DMS153 treated with DMSO at 0.1 percent for 48 hours (cell line): Measurements from ENCODE around the gene CTNNBL1.
"Not testable (repeated sequence)": the region's sequence is repeated elsewhere in the genome, so short reads cannot be mapped to it uniquely, and the experiment has no call there.

Experiments used
- DNase-seq: peaks from one replicate; lab custom pipeline; 2025; ENCODE audit not compliant: unreplicated experiment; lab: John Stamatoyannopoulos, UW

CTNNBL1 gene

DNA sequence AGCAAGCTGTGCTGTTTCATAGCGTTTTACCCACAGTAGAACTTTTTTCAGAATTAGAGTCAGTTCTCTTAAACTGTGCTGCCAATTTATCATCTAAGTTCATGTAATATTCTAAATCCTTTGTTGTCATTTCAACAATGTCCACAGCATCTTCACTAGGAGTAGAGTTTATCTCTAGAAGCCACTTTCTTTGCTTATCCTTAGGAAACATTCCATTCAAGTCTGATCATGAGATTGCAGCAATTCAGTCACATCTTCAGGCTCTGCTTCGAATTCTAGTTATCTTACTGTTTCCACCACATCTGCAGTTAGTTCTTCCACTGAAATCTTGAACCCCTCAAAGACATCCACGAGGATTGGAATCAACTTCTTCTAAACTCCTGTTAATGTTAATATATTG is 12.5 kb downstream of the CTNNBL1 start:
- DNase-seq, result no peak

DNA sequence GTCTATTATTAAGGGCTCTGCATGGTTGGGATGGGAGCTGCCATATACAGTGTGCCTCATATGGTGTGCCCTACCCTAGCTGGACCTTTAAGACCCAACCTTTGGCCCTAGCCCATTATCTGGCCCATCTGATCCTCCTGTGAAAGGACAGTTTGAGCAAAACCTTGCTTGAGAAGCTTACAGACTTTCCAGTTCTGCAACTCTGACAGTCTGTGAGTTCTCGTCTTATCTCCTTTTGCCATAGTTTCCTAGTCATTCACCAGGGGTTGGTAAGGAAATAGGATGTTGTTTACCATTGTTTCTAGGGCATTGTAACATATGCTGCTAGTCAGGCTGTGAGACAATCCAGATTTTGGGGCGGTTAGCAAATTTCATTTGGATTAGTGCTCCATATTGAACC is 17.2 kb downstream of the CTNNBL1 start:
- no peak for DNase-seq

DNA sequence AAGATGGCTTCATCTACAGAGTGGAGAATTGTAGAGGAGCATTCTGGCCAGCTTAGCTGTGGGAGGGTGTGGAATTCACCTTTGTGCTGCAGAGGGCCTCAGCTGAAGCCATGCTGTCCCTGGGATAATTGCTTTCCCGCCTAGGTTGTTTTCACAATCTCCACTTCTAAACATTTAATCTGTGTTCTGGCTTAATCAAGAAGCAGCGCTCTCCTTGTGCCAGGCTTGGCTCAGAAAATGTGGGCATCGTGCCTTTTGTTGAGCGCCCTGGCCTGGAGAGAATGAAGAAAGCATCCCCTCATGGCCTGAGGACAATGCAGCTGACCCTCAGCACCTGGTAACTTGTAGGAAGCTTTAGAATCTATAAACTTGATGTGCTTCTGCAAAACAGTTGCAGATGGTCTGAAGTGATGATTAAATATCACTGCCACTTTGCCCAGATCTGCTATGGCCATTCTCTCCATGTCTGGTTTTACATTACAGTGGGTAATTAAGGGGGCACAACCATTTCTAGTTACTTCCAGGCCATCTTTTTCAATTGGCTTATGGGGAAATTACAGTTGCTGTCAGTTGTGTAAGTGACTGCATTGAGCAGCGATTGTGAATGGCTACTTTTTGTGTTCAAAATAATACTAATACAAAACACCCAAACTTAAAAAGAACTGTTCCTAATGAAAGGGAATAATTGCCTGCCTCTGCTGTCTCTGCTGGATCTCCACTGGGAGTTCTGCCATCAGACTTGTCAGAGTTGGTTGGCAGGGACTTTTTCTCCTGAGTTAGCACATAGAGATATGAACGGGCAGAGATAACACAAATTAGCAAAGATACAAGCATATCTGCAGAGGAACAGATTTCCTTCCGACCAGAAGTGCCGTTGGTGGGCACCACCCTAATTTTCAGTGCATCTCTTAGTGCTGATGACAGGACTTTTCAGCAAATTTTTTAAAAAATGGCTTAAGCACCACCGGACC is 18.4 kb downstream of the CTNNBL1 start:
- no peak for DNase-seq

DNA sequence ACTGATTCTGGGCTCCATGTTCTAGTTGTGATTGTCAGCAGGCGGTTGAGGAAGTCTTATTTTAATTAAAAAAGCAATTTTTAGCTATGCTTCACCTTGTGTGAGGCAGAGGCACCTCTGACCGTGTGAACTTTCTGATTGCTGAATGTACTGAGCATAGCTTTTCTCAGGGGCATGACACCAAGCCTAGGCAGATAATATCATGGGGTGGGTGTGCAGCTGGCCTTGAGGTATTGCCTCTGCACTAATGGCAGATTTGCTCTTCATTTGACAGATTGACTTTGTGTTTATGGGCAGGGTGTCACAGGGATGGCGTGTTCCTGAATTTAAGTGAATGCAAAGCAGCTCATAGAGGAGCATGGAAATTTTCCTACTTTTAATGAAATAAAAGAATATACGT is 19.6 kb downstream of the CTNNBL1 start:
- no peak for DNase-seq

DNA sequence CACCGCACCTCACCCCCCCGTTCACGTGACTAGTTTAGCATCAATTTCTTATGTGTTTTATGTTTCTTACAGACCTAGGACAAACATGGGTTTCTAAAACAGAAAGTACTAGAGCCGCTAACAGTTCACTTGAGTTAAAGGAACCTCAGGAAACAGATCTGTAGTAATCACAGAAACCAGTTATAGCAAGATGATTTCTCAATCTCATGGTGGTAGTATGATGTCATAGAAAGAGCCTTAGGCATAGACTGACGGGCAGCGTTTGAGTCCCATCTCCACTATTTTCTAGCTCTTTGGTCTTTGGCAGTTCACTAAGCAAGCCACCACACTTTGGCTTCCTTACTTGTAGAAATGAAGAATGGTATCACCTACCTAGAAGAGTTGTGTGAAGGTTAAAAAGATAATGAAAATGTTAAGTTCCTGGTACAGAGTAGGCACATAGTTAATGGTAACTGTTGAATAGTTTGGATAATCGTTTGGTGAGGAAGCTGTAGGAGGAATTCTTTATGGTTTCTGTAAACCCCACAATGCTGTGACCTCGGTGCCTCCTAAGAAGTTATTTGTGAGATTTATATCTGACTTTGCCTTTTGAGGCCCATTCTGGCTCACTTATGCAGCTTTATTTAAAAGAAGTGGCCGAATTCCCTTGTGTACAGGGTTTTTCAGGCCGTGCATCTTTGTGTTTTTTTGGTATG is 21.3 kb downstream of the CTNNBL1 start:
- no peak for DNase-seq

DNA sequence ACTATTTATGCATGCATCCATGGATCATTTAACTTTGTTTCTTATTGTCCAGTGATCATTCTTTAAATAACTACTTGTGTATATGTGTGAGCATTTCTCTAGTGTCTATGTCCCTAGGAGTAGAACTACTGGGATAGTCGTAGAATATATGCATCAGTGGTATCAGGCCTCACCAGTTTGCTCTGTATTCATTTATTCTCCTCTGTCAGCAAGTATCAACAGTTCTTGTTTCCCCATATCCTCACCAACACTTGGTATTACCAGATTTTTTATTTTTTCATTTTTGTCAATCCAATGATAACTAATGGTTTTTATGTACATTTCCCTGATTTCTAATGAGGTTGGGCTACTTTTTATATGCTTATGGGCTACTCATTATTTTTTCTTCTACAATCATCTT is 27.9 kb downstream of the CTNNBL1 start:
- no peak for DNase-seq

DNA sequence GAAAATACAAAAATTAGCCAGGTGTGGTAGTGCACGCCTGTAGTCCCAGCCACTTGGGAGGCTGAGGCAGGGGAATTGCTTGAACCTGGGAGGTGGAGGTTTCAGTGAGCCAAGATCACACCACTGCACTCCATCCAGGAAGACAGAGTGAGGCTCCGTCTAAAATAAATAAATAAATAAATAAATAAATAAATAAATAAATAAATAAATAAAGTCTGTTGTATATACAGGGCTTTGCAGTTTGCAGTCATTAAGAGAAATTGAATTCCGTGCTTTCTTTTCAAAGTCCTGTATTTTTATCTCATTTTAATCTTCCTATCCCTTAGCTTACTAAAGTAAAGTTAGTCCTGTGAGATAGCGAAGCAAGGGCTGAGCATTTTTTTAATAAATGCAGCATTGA is 28.5 kb downstream of the CTNNBL1 start:
- DNase-seq, result not testable (repeated sequence)

DNA sequence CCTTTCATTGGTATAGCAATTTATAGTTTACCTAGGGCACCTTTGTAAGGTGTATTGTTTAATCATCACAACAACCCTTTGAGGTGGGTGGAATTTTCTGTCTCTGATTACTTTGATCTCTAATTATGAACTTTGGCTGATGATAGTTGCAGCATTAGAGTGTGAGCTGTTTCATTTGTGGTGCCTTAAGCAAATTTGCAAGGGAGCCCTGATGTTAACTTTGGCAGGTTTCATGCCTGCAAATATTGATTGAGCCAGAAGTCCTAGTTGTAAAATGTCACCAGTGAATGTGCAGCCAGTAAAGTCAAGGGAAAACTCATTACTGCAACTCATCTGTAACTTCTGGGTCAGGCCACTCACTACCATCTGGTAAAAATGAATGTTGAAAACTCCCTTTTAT is 29.8 kb downstream of the CTNNBL1 start:
- DNase-seq, result no peak

DNA sequence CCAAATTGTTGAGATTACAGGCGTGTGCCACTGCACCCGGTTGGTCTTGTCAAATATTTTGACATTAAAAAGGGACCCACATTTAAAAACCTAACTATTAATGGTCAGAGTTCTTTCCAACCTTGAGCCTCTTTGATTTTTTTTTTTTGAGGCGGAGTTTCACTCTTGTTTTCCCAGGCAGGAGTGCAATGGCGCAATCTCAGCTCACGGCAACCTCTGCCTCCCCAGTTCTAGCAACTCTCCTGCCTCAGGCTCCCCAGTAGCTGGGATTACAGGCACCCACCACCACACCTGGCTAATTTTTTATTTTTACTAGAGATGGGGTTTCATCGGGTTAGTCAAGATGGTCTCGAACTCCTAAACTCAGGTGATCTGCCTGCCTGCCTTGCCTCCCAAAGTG is 31.3 kb downstream of the CTNNBL1 start:
- no peak for DNase-seq

DNA sequence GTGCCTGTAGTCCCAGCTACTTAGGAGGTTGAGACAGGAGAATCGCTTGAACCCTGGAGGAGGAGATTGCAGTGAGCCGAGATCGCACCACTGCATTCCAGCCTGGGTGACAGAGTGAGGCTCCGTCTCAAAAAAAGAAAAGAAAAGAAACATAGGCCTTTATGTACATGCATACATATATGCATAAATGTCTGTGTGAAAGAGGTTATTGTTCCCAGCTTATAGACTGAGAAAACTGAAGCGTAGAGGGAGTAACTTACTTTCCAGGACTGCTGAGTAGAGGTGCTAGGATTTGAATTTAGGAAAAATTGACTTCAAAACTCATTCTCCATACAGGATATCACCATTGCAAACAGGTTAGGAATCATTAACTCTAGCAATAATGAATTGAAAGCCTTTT is 32.0 kb downstream of the CTNNBL1 start:
- DNase-seq, result no peak

DNA sequence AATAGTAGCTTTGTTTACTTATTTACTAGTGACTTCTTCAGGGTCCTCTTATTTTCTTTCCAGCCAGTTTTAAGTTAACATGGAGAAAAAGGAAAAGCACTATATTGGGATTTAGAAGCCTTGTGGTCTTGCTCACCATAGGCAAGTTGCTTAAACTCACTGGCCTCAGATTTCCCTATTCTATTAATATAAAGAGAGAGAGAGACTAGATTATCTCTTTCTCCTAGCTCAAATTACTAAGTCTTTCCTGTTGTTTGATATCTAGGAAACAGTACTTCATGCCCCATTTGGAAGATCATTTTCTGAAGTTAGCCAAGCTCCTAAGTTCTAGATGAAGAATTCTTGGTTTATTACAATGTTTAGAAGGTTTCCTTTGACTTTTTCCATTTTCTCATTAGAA is 32.5 kb downstream of the CTNNBL1 start:
- no peak for DNase-seq

DNA sequence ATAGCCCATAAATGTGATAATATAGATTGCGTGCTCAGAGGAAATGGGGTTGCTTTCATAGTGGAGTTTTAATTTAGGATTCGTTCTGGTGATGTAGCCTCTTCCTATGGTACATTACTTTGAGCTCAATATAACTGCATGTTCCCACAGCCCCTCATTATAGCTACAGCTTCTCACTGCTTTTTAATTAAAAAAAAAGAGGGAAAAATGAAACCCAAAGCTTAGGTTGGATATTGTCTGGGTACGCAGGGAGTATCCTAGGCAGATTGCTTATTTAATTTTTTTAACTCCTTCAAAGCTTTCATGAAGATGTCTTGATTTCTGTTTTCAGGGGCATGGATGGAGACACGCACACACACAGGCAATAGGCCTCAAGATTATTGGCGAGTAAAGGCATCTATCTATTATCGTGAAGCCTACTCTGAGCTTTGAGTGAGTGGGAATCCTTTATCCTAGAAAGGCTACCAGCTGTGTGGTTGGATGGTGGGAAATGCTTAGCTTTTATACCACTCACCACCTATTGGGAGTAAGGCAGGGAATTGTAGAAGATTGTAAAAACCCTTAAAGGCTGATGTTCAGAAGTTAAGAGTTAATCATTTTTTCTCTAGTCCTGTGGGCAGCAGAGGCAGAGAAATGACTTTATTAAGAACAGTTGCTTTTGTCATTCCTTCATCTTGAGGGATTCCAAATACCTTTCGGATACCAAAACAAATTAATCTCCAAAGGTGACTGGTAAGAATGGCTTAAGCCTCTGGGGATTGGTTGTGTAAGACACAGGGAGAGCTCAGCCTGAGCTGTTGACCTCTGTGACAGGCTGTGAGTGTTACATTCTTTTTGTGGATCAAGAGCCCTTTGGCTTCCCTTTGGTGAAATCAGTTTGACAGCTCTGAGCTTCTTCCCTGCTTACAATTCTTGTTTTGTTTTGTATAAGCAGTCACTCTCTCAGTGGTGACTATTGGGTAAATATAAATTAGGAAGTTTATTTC is 33.4 kb downstream of the CTNNBL1 start:
- DNase-seq, result no peak

DNA sequence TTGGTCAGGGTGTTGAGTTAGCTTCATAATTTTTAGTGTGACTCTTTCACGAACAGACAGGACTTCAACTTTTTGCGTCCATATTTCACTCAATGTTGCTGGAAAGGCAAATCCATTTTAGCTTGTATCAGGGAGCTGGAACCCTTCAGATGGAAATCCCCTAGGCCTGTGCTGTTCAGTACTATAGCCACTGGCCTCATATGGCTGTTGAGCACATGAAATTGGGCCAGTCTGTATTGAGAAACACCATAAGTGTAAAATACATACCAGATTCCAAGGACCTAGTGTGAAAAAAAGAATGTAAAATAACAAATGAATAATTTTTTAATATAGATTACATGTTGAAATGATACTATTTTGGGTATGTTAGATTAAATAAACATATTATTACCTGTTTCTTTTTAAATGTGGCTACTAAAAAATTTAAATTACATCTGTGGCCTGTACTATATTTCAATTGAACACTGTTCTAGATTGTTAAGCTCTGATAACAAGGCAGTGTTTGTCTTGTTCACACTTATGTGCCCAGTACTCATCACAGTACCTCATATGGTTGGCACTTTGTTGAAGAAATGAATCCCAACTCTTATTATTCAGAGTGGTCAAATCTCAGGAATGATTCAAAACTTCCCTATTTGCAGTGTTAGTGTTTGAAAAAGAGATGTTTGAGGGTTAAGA is 34.3 kb downstream of the CTNNBL1 start:
- DNase-seq, result no peak

DNA sequence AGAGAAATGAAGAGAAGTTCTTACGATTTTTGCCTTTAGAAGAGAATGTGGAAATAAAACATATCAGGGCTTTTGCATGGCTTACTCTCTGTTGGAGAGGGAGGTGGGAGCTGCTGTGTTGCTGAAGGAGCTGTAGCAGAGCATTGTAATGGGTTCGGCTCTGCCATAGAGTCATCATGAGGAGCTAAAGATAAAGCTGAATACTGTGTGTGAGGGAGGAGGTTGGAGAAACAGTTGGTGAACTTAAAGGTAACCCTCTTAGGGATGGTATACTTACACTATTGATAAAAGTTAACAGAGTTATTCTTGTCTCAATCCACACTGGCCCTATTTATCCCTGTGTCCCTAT is 34.8 kb downstream of the CTNNBL1 start:
- DNase-seq, result no peak

DNA sequence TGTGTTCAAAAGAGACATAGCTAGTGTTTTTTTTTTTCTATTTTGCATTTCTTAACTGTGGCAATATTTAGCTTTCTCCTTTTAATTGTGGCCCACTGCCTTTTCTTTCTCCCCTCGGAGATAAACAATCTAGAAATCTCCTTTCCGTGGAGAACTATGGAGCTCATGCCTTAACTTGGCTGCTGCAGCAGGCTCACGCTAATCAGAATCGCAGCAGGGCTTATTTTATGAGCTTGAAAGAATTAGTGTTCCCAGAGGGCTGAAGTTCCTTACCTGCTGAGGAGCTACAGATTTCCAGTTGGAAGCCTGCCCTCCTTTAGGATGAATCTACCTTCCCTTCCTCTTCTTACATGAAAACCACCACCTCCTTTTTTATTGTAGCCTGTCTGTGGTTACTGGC is 35.6 kb downstream of the CTNNBL1 start:
- DNase-seq, result no peak

DNA sequence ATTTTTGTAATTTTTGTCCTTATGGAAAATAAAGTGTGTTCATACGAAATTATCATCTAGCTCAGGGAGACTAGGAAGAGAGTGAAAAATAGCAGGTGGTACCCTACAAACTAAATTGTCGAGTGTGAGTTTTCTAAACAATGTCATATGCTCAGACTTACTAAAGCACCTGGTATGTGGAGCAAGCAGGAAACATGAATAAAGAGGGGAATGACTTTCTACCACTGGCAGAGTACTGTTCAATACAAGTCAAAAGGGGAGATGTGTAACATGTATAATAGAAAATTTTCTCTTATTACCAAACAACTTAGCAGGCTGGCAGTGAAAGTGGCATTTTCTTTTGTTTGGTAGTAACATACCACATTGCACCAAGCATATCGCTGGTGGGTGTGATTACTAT is 36.1 kb downstream of the CTNNBL1 start:
- DNase-seq, result no peak

DNA sequence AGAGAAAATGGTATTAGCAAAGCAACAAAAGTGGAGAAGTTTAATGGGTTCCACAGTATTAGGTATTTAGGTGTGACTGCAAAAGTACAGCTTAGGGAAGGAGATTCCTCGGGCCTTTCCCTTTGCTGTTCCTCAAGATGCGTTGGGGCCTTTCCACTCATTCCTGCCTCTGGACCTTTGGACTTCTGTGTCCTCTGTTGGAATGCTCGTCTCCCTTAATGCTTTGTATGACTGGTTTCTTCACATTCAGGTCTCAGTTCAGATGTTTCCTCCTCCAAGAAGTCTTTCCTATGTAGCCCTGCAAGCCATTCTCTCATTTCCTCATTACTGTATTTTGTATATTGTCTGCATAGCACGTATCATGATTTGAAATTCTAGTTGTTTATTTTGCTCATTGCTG is 39.6 kb downstream of the CTNNBL1 start:
- no peak for DNase-seq

DNA sequence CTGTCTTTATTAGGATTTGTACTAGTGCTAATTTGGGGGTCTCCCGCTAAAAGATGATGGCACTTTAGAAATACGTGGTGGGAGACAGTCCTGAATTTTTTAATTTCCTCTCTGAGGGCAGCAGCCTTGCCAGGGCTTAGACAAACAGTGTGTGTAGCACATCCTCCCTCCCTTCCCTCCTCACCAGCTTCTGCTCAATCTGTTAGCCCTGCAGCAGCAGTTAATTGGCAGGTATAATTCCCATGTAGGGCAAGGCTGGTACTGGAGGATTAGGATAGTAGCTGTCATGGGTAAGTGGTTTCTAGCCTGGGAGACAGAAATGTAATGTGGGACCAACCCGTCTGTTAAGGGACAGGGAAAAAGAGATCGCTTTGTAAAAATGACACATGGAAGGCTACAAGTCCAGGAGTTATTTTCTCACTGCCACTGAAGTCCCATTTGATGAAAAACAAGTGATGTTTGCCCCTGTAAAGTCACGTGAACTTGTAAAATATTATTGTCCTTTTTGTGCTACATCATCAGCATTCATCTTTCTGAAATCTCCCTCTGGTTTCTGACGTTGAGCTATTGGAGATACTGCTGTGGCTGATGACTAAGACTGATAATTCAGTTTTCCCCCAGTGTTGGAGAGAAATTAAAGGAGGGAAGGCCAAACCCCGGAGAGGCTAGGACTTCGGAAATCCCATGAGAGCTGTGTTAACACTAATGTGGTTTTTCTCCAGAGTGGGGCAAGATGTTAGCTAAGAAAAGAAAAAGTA is 40.6 kb downstream of the CTNNBL1 start:
- no peak for DNase-seq

DNA sequence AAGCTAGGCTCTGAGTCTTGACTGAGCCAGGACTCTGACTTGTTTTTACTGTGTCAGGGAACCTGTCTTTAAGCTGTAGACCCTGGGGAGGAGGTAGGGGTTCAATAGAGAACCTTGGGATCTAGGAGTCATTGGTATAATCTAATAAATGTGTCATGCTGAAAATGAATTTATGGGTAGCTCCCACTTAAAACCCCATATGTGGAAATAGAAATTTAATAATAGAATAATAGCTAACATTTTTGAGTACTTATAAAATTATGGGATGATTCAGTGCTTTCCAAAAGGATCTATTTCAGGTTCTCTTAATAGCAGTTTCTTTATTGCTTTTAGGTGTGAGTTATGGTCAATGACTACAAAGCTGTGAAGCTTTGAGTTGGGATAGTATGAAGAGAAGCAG is 41.7 kb downstream of the CTNNBL1 start:
- no peak for DNase-seq

DNA sequence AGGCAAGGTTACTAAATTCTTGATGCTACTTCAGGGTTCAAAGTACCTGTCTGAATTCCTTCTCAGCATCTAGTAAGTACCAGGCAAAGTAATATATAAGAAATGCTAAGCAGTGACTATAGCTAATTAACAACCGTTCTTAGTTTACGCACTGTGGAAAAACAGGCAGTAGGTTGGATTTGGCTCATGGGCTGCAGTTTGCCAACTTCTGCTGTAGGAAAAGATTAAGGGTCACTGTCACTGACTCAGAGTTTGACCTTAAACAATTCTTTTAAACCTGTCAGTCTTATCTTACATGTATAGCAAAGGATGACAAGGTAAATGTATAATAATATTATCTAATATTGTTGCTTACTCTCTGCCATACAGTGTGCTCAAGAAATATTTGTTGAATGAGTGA is 42.3 kb downstream of the CTNNBL1 start:
- DNase-seq, result no peak
